GM12865 (cell line): ENCODE results near the gene INSIG1.

Experiments used
- DNase-seq: peaks from one replicate; pipeline ENCODE4 v3.0.0; 2010; ENCODE audit warnings: low read depth
- H3K4me3 ChIP-seq: 2 replicates; pipeline ENCODE4 v1.5.1; 2011; ENCODE audit warnings: mild to moderate bottlenecking, low read depth, low read length, control low read depth
- TF ChIP-seq, protein P1 (sequence below): IDR thresholded peaks from 2 replicates; pipeline ENCODE4 v1.5.1; 2011; ENCODE audit warnings: low read length, control low read depth, low read depth, inconsistent platforms; ENCODE audit not compliant: insufficient read depth; ENCODE audit errors: missing control alignments

The INSIG1 gene

DNA sequence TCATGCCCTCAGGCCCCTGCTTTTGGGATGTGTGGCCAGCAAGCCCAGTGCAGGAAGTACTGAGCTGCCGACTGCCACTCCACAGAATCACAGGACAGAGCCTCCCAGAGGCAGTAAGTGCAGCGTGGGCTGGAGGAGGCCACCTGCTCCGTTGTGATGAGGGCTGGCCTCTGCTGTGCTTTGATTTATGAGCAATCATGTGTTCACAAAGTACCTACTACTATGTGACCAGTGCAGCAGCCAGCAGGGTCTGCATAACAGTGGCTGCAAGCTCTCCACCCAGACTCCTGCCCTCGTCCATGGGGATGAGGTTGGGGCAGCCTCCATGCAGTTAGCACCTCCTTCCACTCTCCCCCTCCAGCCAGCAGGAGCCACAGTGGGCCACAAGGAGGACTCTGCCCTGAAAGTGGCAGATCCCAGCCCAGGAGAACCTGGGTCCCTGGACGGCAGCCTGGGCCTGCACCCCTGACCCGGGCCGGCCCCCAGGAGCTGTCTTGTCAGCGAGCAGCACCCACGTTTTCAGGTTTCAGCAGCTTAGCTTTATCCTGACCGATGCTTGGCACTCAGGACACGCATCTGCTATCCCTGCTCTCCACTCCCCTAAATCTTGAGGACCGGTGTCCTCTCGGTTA, 37.7 kb upstream of the INSIG1 start:
- TF ChIP-seq, protein P1, sequence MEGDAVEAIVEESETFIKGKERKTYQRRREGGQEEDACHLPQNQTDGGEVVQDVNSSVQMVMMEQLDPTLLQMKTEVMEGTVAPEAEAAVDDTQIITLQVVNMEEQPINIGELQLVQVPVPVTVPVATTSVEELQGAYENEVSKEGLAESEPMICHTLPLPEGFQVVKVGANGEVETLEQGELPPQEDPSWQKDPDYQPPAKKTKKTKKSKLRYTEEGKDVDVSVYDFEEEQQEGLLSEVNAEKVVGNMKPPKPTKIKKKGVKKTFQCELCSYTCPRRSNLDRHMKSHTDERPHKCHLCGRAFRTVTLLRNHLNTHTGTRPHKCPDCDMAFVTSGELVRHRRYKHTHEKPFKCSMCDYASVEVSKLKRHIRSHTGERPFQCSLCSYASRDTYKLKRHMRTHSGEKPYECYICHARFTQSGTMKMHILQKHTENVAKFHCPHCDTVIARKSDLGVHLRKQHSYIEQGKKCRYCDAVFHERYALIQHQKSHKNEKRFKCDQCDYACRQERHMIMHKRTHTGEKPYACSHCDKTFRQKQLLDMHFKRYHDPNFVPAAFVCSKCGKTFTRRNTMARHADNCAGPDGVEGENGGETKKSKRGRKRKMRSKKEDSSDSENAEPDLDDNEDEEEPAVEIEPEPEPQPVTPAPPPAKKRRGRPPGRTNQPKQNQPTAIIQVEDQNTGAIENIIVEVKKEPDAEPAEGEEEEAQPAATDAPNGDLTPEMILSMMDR, result no peak
- no peak for DNase-seq
- H3K4me3 ChIP-seq, result no peak overlapping the region

DNA sequence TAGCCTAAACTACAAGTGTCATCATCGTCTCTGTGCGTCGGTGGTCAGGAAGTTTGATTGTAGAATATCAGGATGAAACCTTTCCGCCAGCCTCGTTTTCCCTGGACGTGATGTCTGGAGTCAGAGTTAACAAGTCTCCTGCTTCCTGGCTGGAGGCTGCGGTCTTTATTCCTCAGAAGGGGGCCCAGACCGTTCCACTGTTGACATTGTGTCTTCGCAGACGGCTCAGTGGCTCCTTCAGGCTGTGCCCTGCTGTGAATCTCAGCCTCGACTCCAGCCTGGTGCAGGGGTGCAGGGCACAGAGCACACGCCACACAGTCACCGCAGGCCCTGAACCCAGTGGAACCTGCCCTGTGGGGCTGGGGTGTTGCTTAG, 37.2 kb upstream of the INSIG1 start:
- TF ChIP-seq, protein P1, result no peak
- H3K4me3 ChIP-seq, result no peak overlapping the region
- DNase-seq, result no peak

DNA sequence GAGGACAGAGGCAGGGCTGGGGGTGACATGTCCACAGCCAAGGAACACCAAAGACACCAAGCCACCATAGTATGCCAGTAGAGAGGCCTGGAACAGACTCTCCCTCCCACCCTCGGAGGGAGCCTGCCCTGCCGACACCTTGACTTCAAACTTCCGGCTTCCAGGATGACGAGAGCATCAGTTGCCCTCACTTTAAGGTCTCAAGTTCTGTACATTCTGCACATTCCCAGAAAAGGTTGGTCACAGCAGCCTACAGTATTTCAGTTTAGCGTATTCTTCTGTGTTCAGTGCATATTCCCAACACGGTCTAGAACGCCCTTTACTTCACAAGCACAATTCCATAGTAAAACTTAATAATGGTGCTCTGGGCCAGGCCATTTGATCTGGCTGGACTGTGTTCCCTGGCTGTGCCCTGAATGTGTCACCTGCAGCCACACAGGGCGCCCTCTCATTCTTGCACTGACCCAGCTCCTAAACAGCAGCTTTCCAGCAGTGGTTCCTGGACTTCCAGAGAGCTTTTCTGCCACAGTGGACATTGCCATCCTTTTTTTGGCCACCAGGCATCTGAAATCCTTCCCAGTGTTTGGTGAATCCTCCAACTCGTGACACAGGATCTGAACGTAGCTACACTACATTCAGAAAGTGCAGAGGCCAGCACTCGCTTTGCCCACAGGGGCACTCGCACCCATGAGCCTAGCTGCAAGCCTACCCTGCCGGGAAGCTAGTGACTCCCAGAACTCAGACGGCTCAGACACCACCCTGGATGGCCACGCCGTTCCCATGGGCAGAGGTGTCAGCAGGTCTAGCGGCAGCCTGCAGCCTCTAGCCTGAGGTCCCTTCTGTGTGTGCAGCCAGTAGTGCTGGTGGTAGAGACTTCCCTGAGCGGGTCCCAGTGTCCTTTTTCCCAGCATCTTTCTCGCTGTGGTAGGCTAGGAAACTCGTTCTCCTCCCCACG, 36.4 kb upstream of the INSIG1 start:
- TF ChIP-seq, protein P1, result no peak
- no peak overlapping the region for H3K4me3 ChIP-seq
- no peak for DNase-seq

DNA sequence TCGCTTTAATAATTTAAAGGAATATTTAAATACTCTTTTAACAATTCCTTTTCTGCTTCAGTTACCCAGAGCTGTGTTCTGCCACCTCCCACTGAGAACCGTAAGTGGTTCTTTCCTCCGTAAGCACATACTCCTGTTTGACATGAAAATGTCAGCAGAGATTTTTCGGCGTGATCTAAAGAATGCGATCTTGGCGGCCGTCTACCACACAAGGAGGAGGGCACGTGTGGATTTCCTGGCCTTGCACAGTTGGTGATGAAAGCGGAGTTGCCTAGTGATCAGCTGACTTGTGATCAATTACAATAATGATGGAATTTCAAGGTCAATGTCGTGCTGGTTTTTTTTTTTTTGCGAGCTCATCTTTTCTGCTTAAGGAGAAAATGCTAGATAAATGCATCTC, 35.6 kb upstream of the INSIG1 start:
- DNase-seq, result no peak
- no peak overlapping the region for H3K4me3 ChIP-seq
- TF ChIP-seq, protein P1, result no peak

DNA sequence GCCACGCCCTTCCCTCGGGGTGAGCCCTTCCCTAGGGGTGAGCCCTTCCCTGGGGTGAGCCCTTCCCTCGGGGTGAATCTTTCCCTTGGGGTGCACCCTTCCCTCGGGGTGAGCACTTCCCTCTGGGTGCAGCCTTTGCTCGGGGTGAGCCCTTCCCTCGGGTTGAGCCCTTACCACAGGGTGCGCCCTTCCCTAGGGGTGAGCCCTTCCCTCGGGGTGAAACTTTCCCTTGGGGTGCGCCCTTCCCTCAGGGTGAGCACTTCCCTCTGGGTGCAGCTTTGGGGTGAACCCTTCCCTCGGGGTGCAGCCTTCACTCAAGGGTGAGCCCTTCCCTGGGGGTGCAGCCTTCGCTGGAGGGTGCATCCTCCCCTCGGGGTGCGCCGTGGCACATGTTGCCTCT, 34.6 kb upstream of the INSIG1 start:
- DNase-seq, result no peak
- TF ChIP-seq, protein P1, result no peak
- H3K4me3 ChIP-seq, result no peak overlapping the region

DNA sequence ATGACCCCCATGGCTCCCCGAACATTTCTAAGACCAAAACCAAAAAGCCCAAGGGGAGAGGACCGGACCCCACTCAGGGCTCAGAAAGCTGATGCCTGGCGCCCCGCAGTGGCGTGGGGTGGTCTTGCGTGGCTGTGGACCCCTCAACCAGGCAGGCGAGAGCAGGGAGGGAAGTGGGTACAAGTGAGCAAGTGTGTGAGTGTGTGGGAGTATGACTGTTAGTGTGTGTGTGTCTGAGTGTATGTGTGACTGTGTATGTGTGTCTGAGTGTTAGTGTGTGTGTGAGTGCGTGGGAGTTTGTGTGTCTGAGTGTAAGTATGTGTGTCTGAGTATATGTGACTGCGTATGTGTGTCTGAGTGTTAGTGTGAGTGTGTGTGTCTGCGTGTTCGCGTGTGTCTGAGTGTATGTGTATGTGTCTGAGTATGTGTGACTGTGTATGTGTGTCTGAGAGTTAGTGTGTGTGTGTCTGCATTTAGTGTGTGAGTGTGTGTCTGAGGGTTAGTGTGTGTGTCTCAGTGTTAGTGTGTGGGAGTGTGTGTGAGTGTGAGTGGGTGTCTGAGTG, 34.0 kb upstream of the INSIG1 start:
- TF ChIP-seq, protein P1, result no peak
- H3K4me3 ChIP-seq, result no peak overlapping the region
- DNase-seq, result no peak
